Memory B cell (primary cell): Measurements from ENCODE around the gene LDLRAD4.

ENCODE experiments used
- ATAC-seq: fragments of 150-1000 bp; cut with Tn5 transposase; 2 replicates; pipeline ENCODE4 v1.10.0; 2021; ENCODE audit warnings: low read depth, mild to moderate bottlenecking, moderate library complexity
- DNase-seq, 2 donors: peaks; one replicate each; pipeline ENCODE4 v3.0.0; 2022; ENCODE audit warnings: low spot score in 2 of 2
- H3K27ac Mint-ChIP-seq: one replicate; pipeline ENCODE4 v1.8.0; 2022; ENCODE audit warnings: mild to moderate bottlenecking, moderate library complexity, mixed read lengths
- H3K27me3 Mint-ChIP-seq: one replicate; pipeline ENCODE4 v1.8.0; 2022; ENCODE audit warnings: mixed read lengths
- H3K36me3 Mint-ChIP-seq: one replicate; pipeline ENCODE4 v1.8.0; 2022; ENCODE audit warnings: mild to moderate bottlenecking, mixed read lengths
- H3K4me1 Mint-ChIP-seq: one replicate; pipeline ENCODE4 v1.8.0; 2022; ENCODE audit warnings: mixed read lengths
- H3K4me3 Mint-ChIP-seq: one replicate; pipeline ENCODE4 v1.8.0; 2022; ENCODE audit warnings: mild to moderate bottlenecking, moderate library complexity, mixed read lengths
- H3K9me3 Mint-ChIP-seq: one replicate; pipeline ENCODE4 v1.8.0; 2022; ENCODE audit warnings: mixed read lengths

LDLRAD4 gene

DNA sequence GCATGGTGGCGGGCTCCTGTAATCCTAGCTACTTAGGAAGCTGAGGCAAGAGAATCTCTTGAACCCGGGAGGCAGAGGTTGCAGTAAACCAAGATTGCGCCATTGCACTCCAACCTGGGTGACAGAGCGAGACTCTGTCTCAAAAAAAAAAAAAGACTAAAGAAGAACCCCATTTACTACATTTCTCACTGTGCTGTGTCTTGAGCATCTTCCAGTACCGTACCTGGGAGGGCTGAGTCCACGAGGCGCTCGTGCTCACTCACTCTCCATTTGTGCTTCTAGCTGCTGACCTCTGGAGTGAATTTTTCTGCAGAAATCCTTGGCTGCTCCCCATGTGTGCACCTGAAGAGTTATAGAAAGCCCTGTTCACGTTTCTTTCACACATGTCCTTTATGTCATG, 204.8 kb downstream of the LDLRAD4 start:
- DNase-seq (no peak), ATAC-seq (no peak)
- Mint-ChIP-seq H3K4me1 (no peaks in the 10 kb centered on the region), H3K4me3 (no peak overlapping the region), H3K27ac (no peak overlapping the region), H3K27me3 (peaks cover 11% of the 10 kb centered on the region), H3K9me3 (no peaks in the 10 kb centered on the region), H3K36me3 (no peaks in the 10 kb centered on the region)

DNA sequence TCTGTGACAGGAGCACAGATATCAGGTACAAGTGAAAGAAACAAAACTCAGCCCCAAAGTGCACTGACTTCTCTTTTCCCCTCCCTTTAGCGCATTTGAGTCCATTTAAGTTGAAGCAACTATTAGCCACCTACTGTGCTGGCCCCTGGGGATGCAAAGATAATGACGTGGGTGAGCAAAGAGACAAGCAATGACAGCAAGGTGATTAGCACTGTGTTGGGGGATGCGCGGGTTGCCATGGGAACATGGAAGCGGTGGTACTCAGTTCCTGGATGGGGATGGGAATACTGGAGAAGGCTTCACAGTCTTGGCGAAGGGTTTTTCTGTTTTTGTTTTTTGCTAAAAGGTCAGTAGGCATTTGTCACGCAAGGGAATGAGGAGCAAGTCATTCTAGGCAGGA, 205.8 kb downstream of the LDLRAD4 start:
- H3K4me3 Mint-ChIP-seq = no peak overlapping the region
- H3K9me3 Mint-ChIP-seq = no peaks in the 10 kb centered on the region
- no peak overlapping the region for H3K27ac Mint-ChIP-seq
- ATAC-seq = no peak
- no peaks in the 10 kb centered on the region for H3K36me3 Mint-ChIP-seq
- H3K4me1 Mint-ChIP-seq = no peaks in the 10 kb centered on the region
- no peak for DNase-seq
- peaks cover 15% of the 10 kb centered on the region for H3K27me3 Mint-ChIP-seq

DNA sequence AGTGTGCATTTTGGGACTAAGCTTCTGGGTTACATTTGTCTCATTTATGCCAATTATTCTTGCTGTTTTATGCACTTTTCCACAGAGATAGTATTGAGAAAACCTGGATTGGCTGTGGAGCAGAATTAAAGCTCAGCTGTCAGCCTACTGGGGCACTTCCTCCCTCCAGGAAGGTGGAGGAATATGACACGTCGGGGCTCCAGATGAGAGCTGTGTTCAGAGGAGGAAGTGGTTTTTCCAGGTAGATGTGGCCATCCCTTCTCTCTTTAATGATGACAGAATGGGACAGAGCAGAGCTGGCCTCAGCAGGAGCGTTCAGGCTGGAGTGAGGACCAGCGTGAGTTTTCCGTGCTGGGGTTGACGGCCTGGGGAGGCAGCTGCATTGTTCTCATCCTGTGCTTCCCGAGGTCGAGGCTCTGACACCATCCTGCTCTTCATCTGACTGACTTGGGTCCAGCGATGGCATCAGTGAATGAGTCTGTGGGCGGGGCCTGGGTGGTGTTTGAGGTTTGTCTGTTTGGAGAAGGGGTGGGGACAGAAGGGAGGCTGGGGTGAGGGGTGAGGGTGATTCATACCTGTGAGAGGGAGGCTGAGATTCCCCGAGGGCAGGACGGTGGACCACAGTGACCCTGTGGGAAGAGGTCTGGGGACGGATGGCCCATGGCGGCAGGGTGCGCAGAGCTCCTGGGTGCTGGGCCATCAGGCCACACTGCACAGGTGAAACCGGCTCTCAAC, 207.0 kb downstream of the LDLRAD4 start:
- peaks cover 15% of the 10 kb centered on the region for H3K27me3 Mint-ChIP-seq
- no peak overlapping the region for H3K4me3 Mint-ChIP-seq
- H3K36me3 Mint-ChIP-seq = no peaks in the 10 kb centered on the region
- DNase-seq (no peak), ATAC-seq (no peak)
- no peak overlapping the region for H3K27ac Mint-ChIP-seq
- no peaks in the 10 kb centered on the region for H3K9me3 Mint-ChIP-seq
- H3K4me1 Mint-ChIP-seq = no peaks in the 10 kb centered on the region

DNA sequence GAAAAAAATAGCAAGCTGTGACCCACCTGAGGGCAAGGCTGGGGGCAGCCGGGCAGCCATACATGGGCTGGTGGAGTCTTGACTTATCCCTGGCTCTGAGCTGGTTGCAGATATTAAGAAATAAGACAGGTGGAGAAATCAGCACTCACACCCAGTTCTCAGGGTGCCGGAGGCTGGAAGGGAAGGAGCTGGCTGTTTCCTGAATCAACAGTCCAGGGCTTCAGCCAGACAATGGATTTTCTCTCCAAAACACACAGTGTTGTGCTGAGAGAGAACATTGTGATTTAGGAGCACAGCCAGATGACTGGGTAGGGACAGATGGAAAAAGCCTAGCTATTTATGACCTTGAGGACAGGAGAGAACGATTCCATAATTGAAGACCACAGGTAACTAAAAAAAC, 208.8 kb downstream of the LDLRAD4 start:
- no peaks in the 10 kb centered on the region for H3K36me3 Mint-ChIP-seq
- H3K27ac Mint-ChIP-seq = no peak overlapping the region
- H3K27me3 Mint-ChIP-seq = peaks cover 13% of the 10 kb centered on the region
- no peaks in the 10 kb centered on the region for H3K9me3 Mint-ChIP-seq
- ATAC-seq = no peak
- no peaks in the 10 kb centered on the region for H3K4me1 Mint-ChIP-seq
- no peak overlapping the region for H3K4me3 Mint-ChIP-seq
- no peak for DNase-seq

DNA sequence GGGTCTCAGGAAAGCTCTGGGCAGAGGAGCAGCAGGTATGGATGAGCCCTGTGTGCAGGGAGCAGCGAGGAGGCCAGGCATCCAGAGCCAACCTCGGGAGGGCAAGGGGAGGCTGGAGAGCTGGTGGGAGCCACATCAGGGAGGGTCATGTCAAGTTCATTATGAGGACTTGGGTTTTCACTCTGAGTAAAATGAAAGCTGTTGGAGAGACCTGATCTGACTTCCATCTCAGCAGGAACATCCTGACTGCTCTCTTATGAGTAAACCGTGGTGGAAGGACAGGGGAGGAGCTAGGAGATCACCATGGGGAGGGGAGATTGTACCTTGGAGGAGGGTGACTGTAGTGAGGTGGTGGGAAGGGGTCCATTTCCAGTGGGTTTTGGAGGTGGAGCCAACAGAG, 209.8 kb downstream of the LDLRAD4 start:
- Mint-ChIP-seq H3K4me3 (no peak overlapping the region), H3K36me3 (no peaks in the 10 kb centered on the region), H3K27me3 (peaks cover 13% of the 10 kb centered on the region)

DNA sequence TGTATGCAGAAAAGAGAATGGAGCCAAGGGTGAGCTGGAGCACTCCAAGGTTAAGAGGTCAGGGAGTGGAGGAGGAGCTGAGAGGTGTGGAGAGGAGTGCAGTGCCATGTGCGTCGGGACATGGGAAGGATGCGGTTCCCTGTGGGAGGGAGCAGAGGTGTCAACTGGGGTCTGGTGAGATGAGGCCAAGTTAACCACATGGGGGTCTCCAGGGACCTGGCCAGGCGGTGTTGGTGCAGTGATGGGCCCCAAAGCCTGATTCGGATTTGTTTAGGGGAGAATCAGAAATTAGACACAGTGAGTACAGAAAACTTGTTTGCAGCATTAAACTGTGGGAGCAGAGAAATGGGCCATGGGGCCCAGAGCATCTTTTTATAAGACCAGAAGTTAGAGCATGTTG, 210.5 kb downstream of the LDLRAD4 start:
- Mint-ChIP-seq H3K27ac (no peak overlapping the region), H3K9me3 (no peaks in the 10 kb centered on the region), H3K36me3 (no peaks in the 10 kb centered on the region), H3K27me3 (peaks cover 11% of the 10 kb centered on the region), H3K4me1 (no peaks in the 10 kb centered on the region), H3K4me3 (no peak overlapping the region)
- ATAC-seq (no peak), DNase-seq (no peak)

More for the DNA sequence above, 209.8 kb downstream of the LDLRAD4 start:
- H3K9me3 Mint-ChIP-seq = no peaks in the 10 kb centered on the region
- no peak for ATAC-seq
- no peak for DNase-seq
- H3K27ac Mint-ChIP-seq = no peak overlapping the region
- H3K4me1 Mint-ChIP-seq = no peaks in the 10 kb centered on the region

DNA sequence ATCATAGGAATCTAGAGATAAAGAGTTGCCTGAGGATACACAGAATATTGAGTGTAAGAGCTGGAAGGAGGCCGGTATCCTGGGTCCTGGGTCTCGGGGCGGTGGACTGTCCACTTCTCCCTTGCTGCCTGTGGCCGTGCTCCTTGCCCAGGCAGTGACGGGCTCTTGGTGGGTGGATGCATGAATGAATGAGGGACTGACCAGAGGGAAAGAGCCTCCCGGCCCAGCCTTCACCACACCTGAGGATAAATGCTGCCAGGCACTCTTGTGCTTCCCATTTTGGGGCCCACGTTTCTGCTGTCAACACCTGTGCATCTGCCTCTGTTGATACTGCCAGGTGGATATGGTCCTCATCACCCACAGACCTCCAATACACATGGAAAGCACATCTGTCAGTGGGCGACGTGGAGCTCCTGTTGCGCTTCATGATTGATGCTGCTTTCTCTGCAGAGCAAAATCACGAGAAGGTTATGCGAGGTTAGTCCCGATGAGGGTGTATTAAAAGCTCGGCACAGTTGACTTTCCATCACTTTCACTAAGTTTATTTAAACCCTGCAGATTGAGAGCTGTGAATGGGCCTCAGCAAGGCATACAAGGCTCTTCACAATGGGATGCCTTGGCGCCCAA, 211.4 kb downstream of the LDLRAD4 start:
- DNase-seq = no peak
- Mint-ChIP-seq H3K27ac (no peak overlapping the region), H3K36me3 (no peaks in the 10 kb centered on the region), H3K27me3 (peaks cover 7% of the 10 kb centered on the region), H3K4me1 (no peaks in the 10 kb centered on the region), H3K4me3 (no peak overlapping the region), H3K9me3 (no peaks in the 10 kb centered on the region)
- ATAC-seq = no peak

DNA sequence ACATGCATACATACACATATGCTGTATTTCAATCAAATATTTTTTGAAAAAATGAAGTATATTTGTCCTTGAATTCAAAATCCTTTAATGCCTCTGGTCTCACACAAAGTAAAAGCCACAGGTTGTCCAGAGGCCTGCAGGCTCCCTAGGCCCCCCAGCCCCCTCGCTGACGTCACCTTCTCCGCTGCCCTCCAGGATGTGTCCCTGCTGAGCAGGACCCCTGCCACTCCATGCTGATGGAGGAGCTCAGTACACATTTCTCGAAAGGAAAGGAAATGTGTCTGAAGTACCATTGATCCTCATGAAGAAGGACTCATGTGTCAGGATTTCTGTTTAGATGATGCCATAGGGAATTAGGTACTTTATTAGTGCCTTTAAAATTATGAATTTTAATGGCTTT, 212.1 kb downstream of the LDLRAD4 start:
- H3K36me3 Mint-ChIP-seq = no peaks in the 10 kb centered on the region
- H3K27ac Mint-ChIP-seq = no peak overlapping the region
- DNase-seq (no peak), ATAC-seq (no peak)
- H3K9me3 Mint-ChIP-seq = no peaks in the 10 kb centered on the region
- no peak overlapping the region for H3K4me3 Mint-ChIP-seq
- H3K27me3 Mint-ChIP-seq = peaks cover 7% of the 10 kb centered on the region
- H3K4me1 Mint-ChIP-seq = no peaks in the 10 kb centered on the region

DNA sequence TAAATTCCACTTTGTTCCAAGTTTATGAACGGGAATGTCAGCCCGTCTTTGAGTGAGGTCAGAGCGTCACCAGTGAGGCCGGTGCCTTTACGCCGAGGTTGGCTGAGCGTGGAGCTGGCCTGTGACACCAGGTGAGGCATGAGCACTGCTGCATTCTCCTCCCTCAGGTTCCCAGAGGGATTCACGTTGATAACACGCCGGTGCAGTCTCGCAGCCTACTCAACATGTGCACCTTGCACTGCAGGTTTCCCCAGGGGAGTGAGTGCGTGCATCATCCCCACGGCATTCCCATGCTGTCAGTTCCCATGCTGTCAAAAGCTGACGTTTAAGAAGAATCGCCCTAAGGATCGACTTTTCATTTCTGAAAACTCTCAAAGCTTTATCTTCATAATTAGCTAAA, 213.3 kb downstream of the LDLRAD4 start:
- DNase-seq (no peak), ATAC-seq (no peak)
- H3K27ac Mint-ChIP-seq = no peak overlapping the region
- H3K36me3 Mint-ChIP-seq = no peaks in the 10 kb centered on the region
- no peak overlapping the region for H3K4me3 Mint-ChIP-seq
- H3K9me3 Mint-ChIP-seq = no peaks in the 10 kb centered on the region
- peaks cover 7% of the 10 kb centered on the region for H3K27me3 Mint-ChIP-seq
- H3K4me1 Mint-ChIP-seq = no peaks in the 10 kb centered on the region

DNA sequence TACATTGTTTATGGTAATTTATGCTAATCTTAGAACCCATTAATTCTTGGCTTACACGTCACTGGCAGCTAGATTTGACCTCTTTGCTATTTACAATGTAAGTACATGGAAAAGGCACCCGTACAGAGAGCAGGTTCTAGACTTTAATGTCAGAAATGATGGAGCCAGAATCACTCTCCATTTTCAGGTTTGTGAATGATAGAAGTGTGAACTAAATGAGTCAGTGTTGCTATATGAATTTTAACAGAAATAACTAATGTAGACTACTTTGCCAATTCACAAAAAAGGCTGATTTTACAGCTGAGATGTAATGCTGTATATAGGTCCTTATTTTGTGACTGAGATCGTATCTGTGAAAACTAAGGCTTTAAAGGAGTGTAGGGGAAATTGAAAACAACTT, 214.6 kb downstream of the LDLRAD4 start:
- no peak overlapping the region for H3K4me3 Mint-ChIP-seq
- H3K9me3 Mint-ChIP-seq = no peaks in the 10 kb centered on the region
- H3K27me3 Mint-ChIP-seq = peaks cover 4% of the 10 kb centered on the region
- DNase-seq (no peak), ATAC-seq (no peak)
- H3K4me1 Mint-ChIP-seq = peaks cover 3% of the 10 kb centered on the region
- H3K36me3 Mint-ChIP-seq = no peaks in the 10 kb centered on the region
- H3K27ac Mint-ChIP-seq = no peak overlapping the region

DNA sequence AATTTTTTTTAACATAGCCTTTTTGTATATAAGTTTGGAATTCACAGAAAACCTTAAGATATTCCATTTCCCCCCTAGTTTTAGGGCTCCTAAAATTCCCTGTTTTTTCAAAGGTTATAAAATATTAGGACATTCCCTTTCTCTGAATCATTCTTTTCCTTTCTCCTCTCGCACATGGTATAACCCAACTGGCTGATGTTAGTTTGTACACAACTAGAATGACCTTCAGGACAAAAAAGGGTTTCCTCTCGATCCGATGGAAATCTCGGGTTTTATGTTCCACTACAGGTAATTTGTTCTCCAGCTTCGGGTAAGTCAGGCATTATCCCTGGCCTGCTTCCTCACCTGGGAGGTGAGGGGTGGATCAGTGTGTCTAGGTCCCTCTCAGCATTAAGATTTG, 215.1 kb downstream of the LDLRAD4 start:
- H3K36me3 Mint-ChIP-seq = no peaks in the 10 kb centered on the region
- peaks cover 3% of the 10 kb centered on the region for H3K27me3 Mint-ChIP-seq
- peaks cover 7% of the 10 kb centered on the region for H3K4me1 Mint-ChIP-seq
- H3K4me3 Mint-ChIP-seq = no peak overlapping the region
- no peak overlapping the region for H3K27ac Mint-ChIP-seq
- H3K9me3 Mint-ChIP-seq = no peaks in the 10 kb centered on the region
- DNase-seq (no peak), ATAC-seq (no peak)

DNA sequence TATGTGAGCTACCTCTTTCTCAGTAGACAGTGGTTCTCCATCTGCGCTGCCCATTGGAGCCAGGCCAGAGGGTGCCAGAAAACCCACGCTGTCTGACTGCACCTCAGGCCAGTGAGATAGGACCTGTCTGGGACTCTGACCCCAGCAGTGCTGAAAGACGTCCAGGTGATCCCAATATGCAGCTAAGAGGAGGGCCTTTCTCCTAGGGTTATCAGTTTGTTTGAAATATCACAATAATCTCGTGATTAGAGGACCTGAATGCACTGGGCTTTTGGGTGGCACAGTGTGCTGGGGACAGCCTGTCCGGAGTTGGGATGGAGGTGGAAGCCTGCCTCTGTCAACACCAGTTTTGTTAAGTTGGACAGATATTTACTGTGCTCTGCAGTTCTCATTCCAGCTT, 216.3 kb downstream of the LDLRAD4 start:
- no peak for DNase-seq

DNA sequence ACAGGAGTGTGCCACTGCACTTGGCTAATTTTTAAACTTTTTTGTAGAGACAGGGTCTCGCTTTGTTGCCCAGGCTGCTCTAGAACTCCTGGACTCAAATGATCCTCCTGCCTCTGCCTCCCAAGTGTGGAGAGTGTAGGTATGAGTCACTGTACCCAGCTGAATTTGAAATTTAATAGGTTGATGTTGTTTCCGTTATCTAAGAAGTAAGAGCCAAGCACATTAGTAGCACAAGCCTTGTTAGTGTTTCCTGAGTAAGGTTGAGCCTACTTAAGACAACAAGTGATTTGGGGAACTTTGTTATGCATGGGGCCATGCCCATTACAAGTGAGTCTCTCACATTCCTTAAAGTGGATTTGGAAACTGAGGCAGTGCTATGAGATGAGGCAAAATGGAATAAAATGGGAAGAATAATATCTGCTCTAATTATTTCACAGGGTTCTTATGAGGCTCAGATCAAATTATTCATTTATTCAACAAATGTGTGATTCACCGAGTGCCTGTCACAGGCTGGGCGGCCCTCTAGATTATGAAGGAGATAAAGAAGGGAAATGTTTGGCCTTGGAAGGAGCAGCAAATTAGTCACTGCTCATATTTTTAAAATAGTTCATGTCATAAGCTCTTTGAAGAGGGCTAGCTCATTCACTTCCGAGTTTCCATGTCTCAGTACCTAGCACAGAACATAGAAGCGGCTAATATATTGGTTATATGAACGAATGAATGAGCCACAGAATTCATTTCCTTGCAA, 217.2 kb downstream of the LDLRAD4 start:
- DNase-seq (no peak), ATAC-seq (no peak)
- H3K36me3 Mint-ChIP-seq = no peaks in the 10 kb centered on the region
- no peaks in the 10 kb centered on the region for H3K27me3 Mint-ChIP-seq
- no peak overlapping the region for H3K4me3 Mint-ChIP-seq
- H3K27ac Mint-ChIP-seq = peak overlapping the region; percentile 11
- H3K9me3 Mint-ChIP-seq = no peaks in the 10 kb centered on the region
- peaks cover 7% of the 10 kb centered on the region for H3K4me1 Mint-ChIP-seq

More for the DNA sequence above, 216.3 kb downstream of the LDLRAD4 start:
- H3K9me3 Mint-ChIP-seq = no peaks in the 10 kb centered on the region
- no peak overlapping the region for H3K4me3 Mint-ChIP-seq
- no peak overlapping the region for H3K27ac Mint-ChIP-seq
- ATAC-seq = no peak
- peaks cover 7% of the 10 kb centered on the region for H3K4me1 Mint-ChIP-seq
- H3K36me3 Mint-ChIP-seq = no peaks in the 10 kb centered on the region
- no peaks in the 10 kb centered on the region for H3K27me3 Mint-ChIP-seq

DNA sequence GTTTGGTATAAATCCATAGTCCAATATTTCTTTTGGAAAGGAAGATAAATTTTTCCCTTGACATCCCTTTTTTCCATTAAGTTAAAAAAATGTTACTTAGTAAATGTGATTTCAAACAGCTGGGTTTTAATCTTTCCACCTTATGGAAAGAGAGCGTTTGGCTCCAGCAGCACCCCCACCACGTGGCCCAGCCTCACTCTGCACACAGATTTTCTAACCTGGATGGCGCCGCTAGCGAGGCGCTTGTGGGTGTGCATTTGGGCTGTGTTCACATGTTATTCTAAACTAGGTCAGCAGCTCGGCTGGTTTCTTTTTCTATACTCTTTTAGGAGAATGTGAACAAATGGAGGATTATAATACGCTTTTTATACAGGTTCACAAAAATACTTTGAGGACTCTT, 218.0 kb downstream of the LDLRAD4 start:
- Mint-ChIP-seq H3K36me3 (no peaks in the 10 kb centered on the region), H3K27me3 (no peaks in the 10 kb centered on the region), H3K27ac (no peak overlapping the region), H3K9me3 (no peaks in the 10 kb centered on the region), H3K4me3 (no peak overlapping the region), H3K4me1 (peaks cover 7% of the 10 kb centered on the region)
- ATAC-seq = no peak
- DNase-seq = no peak
